Endodermal cell (in vitro differentiated cells): ENCODE results near the gene MBLAC1. TPM values are rescaled to one million over a fixed set of nuclear protein-coding genes. Genes with fewer than 3 reads are reported as not detected.

Experiments
- DNase-seq: peaks from one replicate; pipeline ENCODE4 v3.0.0-alpha.2; 2017
- H3K27ac ChIP-seq: 2 replicates; pipeline ENCODE4 v1.5.1; 2013; ENCODE audit warnings: mild to moderate bottlenecking, low read depth, low read length, moderate library complexity
- H3K27me3 ChIP-seq: 2 replicates; pipeline ENCODE4 v1.6.1; 2013; ENCODE audit warnings: mild to moderate bottlenecking, low read length, moderate library complexity; ENCODE audit not compliant: insufficient read depth, control insufficient read depth, poor library complexity, severe bottlenecking
- H3K36me3 ChIP-seq: 2 replicates; pipeline ENCODE4 v1.7.0; 2013; ENCODE audit warnings: mild to moderate bottlenecking, low read length, moderate library complexity; ENCODE audit not compliant: control insufficient read depth, insufficient read depth
- H3K4me1 ChIP-seq: one replicate; pipeline ENCODE4 v1.7.0; 2013; ENCODE audit warnings: low read length; ENCODE audit not compliant: control insufficient read depth, insufficient read depth
- H3K4me3 ChIP-seq: 2 replicates; pipeline ENCODE4 v1.5.1; 2013; ENCODE audit warnings: mild to moderate bottlenecking, low read length, moderate library complexity
- H3K9ac ChIP-seq: 2 replicates; pipeline ENCODE4 v1.6.1; 2013; ENCODE audit warnings: mild to moderate bottlenecking, low read length, moderate library complexity; ENCODE audit not compliant: poor library complexity, severe bottlenecking; ENCODE audit errors: extremely low read depth
- H3K9me3 ChIP-seq: 2 replicates; pipeline ENCODE4 v1.6.1; 2013; ENCODE audit warnings: mild to moderate bottlenecking, low read length, moderate library complexity; ENCODE audit not compliant: control insufficient read depth
- H3K27ac Mint-ChIP-seq: 2 replicates; pipeline ENCODE4 v1.8.0; 2020; ENCODE audit warnings: mixed read lengths
- H3K27me3 Mint-ChIP-seq: 2 replicates; pipeline ENCODE4 v1.8.0; 2021; ENCODE audit warnings: mild to moderate bottlenecking, mixed read lengths; ENCODE audit not compliant: insufficient read depth
- H3K36me3 Mint-ChIP-seq: 2 replicates; pipeline ENCODE4 v1.8.0; 2020; ENCODE audit warnings: low read depth, mixed read lengths
- H3K4me1 Mint-ChIP-seq: 2 replicates; pipeline ENCODE4 v1.8.0; 2020; ENCODE audit warnings: mixed read lengths
- H3K4me3 Mint-ChIP-seq: 2 replicates; pipeline ENCODE4 v1.8.0; 2020; ENCODE audit warnings: mild to moderate bottlenecking, moderate library complexity, mixed read lengths
- H3K9me3 Mint-ChIP-seq: 2 replicates; pipeline ENCODE4 v1.8.0; 2020; ENCODE audit warnings: mild to moderate bottlenecking, mixed read lengths
- WGBS, 2 experiments: methylation state at CpG; one replicate each; pipeline versions ENCODE4 v1.1.5 to v1.1.7; 2013; ENCODE audit warnings: missing lambda C conversion rate in 2 of 2, mixed read lengths in 1 of 2; ENCODE audit not compliant: insufficient coverage in 1 of 2, insufficient read length in 1 of 2; 5-methylcytosine and 5-hydroxymethylcytosine counted together
- long read RNA-seq, 4 experiments: library from polyadenylated mRNA in 2 of 4; library from RNA in 1 of 4; library from capped mRNA in 1 of 4; stranded (forward) in 3 of 4; unstranded in 1 of 4; transcript quantifications; one replicate each; pipeline ENCODE4 v2.0.0, GENCODE V29; 2020 to 2021; ENCODE audit warnings: inconsistent platforms in 1 of 4
- polyA plus RNA-seq, 2 experiments: library from polyadenylated mRNA; stranded (reverse); fragments of 50-300 nt; gene quantifications; one replicate each; pipeline ENCODE4 v1.2.3, GENCODE V29; 2013
- total RNA-seq, 2 donors: library from RNA; stranded (reverse); fragmentation: NEBNext Ultra II Directional in 1 of 2; extraction: Animal tissue kit (Norgen Biotek cat#: 25700) in 1 of 2; gene quantifications; 2 replicates in 1 of 2; 3 replicates in 1 of 2; pipeline ENCODE4 v1.2.1, GENCODE V29; 2021
- TF ChIP-seq, protein P1 (sequence below): fragments of 200-600 bp; sonication (generic); conservative IDR thresholded peaks from 2 replicates; pipeline ENCODE4 v1.5.0; 2021; ENCODE audit warnings: antibody characterized with exemption, mild to moderate bottlenecking

MBLAC1 gene, protein sequence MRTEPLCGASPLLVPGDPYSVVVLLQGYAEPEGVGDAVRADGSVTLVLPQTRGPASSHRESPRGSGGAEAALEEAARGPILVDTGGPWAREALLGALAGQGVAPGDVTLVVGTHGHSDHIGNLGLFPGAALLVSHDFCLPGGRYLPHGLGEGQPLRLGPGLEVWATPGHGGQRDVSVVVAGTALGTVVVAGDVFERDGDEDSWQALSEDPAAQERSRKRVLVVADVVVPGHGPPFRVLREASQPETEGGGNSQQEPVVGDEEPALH
- 1 to 10 TPM; 1.3 to 1.4 TPM for total RNA-seq
- 1.2 TPM for polyA plus RNA-seq (2013, experiment 1 of 2)
- polyA plus RNA-seq (2013, experiment 2 of 2), result 0.99 TPM
- long read RNA-seq, experiment 1, result 0 reads
- long read RNA-seq, experiment 2, partial matches to known transcripts, result 1 of 1 reads
- long read RNA-seq, experiment 2, other reads (novel, unspliced or antisense), result 0 of 1 reads
- long read RNA-seq, experiment 3, result 0 reads
- long read RNA-seq, experiment 4, result 0 reads

DNA sequence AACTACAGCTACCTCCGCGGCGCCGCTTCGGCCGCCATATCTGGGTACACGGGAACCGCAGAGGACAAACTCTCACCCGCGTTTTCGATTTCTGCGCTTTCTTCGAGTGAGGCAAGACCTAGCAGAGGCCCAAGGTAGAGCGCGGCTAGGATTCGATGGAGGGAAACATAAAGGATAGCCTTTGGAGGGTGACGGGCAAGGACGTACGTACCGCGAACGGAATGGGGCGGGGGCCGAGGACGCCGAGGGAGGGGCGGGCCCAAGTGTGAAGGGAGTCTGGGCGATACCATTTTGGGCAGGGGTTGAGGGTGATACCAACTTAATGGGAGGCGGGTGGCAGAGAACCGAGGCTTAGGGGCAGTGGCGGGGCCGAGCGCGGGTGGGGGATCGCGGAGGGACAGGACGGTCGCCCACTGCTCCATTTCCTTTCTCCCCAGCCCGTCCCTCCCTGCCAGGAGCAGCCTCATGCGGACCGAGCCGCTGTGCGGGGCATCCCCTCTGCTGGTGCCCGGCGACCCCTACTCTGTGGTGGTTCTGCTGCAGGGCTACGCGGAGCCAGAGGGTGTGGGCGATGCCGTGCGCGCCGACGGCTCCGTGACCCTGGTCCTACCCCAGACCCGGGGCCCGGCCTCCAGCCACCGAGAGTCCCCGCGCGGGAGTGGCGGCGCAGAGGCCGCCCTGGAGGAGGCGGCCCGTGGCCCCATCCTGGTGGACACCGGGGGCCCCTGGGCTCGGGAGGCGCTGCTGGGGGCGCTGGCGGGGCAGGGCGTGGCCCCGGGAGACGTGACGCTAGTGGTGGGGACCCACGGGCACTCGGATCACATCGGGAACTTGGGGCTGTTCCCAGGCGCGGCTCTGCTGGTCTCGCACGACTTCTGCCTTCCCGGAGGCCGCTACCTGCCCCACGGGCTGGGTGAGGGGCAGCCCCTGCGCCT, at the start of gene MBLAC1:
TSS of gene MBLAC1 (plus strand) at position 37 of the 935 bp plus-strand sequence. CDS start at position 466, 429 bp downstream.
- TF ChIP-seq, protein P1, sequence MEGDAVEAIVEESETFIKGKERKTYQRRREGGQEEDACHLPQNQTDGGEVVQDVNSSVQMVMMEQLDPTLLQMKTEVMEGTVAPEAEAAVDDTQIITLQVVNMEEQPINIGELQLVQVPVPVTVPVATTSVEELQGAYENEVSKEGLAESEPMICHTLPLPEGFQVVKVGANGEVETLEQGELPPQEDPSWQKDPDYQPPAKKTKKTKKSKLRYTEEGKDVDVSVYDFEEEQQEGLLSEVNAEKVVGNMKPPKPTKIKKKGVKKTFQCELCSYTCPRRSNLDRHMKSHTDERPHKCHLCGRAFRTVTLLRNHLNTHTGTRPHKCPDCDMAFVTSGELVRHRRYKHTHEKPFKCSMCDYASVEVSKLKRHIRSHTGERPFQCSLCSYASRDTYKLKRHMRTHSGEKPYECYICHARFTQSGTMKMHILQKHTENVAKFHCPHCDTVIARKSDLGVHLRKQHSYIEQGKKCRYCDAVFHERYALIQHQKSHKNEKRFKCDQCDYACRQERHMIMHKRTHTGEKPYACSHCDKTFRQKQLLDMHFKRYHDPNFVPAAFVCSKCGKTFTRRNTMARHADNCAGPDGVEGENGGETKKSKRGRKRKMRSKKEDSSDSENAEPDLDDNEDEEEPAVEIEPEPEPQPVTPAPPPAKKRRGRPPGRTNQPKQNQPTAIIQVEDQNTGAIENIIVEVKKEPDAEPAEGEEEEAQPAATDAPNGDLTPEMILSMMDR, result no peak
- Mint-ChIP-seq H3K27me3 (peaks cover 22% of the 10 kb centered on the region), H3K27ac (peak within 1 kb of the TSS; percentile 99), H3K4me3 (peak within 1 kb of the TSS; percentile 96), H3K4me1 (peaks cover 4% of the 10 kb centered on the region), H3K36me3 (peaks cover 5% of the 10 kb centered on the region), H3K9me3 (no peaks in the 10 kb centered on the region)
- Histone ChIP-seq H3K4me1 (no peaks in the 10 kb centered on the region), H3K9ac (peak within 1 kb of the TSS; percentile 88), H3K36me3 (peaks cover 5% of the 10 kb centered on the region), H3K27me3 (peaks cover 12% of the 10 kb centered on the region), H3K4me3 (peak within 1 kb of the TSS; percentile 85), H3K9me3 (no peaks in the 10 kb centered on the region), H3K27ac (peak within 1 kb of the TSS; percentile 92)
- DNase-seq, result peak; percentile 95
- WGBS, 2 experiments, result 1% methylated on average over 37 to 85 of the region's 85 CpGs

DNA sequence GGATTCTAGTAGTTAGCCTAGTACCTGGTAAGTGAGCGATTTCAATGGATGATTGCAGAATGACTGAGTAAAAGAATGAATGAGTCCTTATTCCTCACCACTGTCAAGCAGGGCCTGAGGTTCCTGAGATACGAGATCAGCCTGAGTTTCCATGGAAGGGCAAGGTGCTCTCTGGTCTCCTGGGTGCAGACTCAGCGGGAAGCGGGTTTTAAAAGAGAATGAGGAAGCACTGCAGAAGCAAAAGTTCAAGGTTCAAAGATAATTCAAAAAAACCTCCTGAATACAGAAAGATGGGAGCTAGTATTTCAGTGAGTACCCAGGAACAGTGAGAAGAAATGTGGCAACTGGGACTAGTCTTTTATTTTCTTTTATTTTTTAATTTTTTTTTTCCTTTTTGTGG, 49.6 kb upstream of the MBLAC1 start:
- H3K9me3 Mint-ChIP-seq, result peaks cover 62% of the 10 kb centered on the region

More for the DNA sequence above, 49.6 kb upstream of the MBLAC1 start:
- H3K4me3 Mint-ChIP-seq, result no peak overlapping the region
- H3K36me3 Mint-ChIP-seq, result peaks cover 83% of the 10 kb centered on the region
- Histone ChIP-seq H3K36me3 (peaks cover 79% of the 10 kb centered on the region), H3K4me3 (no peak overlapping the region), H3K9me3 (peaks cover 65% of the 10 kb centered on the region), H3K9ac (no peak overlapping the region), H3K27me3 (no peaks in the 10 kb centered on the region), H3K4me1 (peaks cover 5% of the 10 kb centered on the region), H3K27ac (no peak overlapping the region)
- H3K27me3 Mint-ChIP-seq, result no peaks in the 10 kb centered on the region
- TF ChIP-seq, protein P1, result no peak
- no peak for DNase-seq
- 89 to 100% methylated on average over 3 to 4 of the region's 4 CpGs for WGBS, 2 experiments
- peaks cover 10% of the 10 kb centered on the region for H3K4me1 Mint-ChIP-seq
- no peak overlapping the region for H3K27ac Mint-ChIP-seq
